Activated CD8-positive, alpha-beta memory T cell treated with anti-CD3 and anti-CD28 coated beads, Interleukin-2, amount 50 U/mL, for 1 hour (primary cell): Measurements from ENCODE around the gene APOD.
"Not testable (repeated sequence)": the region's sequence is repeated elsewhere in the genome, so short reads cannot be mapped to it uniquely, and the experiment has no call there.

Source experiments
- DNase-seq: peaks from one replicate; pipeline ENCODE4 v3.0.0-alpha.2; 2020; ENCODE audit errors: extremely low read depth

The APOD gene

GRCh38 chr3:195617784-195618659, 34.3 kb upstream of the APOD start:
- not testable (repeated sequence) for DNase-seq

GRCh38 chr3:195617134-195617533, 33.4 kb upstream of the APOD start:
- DNase-seq = not testable (repeated sequence)

- no peak for DNase-seq
Observed at GRCh38 chr3:195616681-195617080, 32.9 kb upstream of the APOD start.

GRCh38 chr3:195615952-195616537, 32.3 kb upstream of the APOD start:
- not testable (repeated sequence) for DNase-seq

- not testable (repeated sequence) for DNase-seq
Observed at GRCh38 chr3:195614672-195615504, 31.1 kb upstream of the APOD start.

GRCh38 chr3:195613468-195614069, 29.8 kb upstream of the APOD start:
- no peak for DNase-seq

GRCh38 chr3:195612075-195612800, 28.5 kb upstream of the APOD start:
- DNase-seq = no peak

GRCh38 chr3:195609229-195609628, 25.5 kb upstream of the APOD start:
- no peak for DNase-seq

- not testable (repeated sequence) for DNase-seq
Observed at GRCh38 chr3:195601785-195602184, 18.0 kb upstream of the APOD start.

GRCh38 chr3:195601382-195601781, 17.6 kb upstream of the APOD start:
- DNase-seq = no peak

GRCh38 chr3:195599926-195600325, 16.2 kb upstream of the APOD start:
- DNase-seq = not testable (repeated sequence)

- DNase-seq = not testable (repeated sequence)
Observed at GRCh38 chr3:195599516-195599915, 15.8 kb upstream of the APOD start.

GRCh38 chr3:195597848-195598247, 14.1 kb upstream of the APOD start:
- no peak for DNase-seq

GRCh38 chr3:195597229-195597628, 13.5 kb upstream of the APOD start:
- DNase-seq = no peak

GRCh38 chr3:195596765-195597171, 13.0 kb upstream of the APOD start:
- no peak for DNase-seq

GRCh38 chr3:195595785-195596531, 12.2 kb upstream of the APOD start:
- DNase-seq = no peak

- no peak for DNase-seq
Observed at GRCh38 chr3:195591852-195592251, 8.1 kb upstream of the APOD start.

GRCh38 chr3:195591220-195591619, 7.5 kb upstream of the APOD start:
- DNase-seq = no peak

- DNase-seq = not testable (repeated sequence)
Observed at GRCh38 chr3:195590381-195590780, 6.6 kb upstream of the APOD start.

GRCh38 chr3:195589796-195590195, 6.1 kb upstream of the APOD start:
- DNase-seq = not testable (repeated sequence)
